Thoracic aorta (tissue), 2 donors: ENCODE measurements around the gene FBXO44. TPM values are rescaled to one million over a fixed set of nuclear protein-coding genes. Genes with fewer than 3 reads are reported as not detected.

Experiments used
- ATAC-seq: fragments of 150-250 bp; one replicate; pipeline ENCODE4 v1.8.0; 2017; ENCODE audit warnings: low read depth; ENCODE audit not compliant: insufficient number of reproducible peaks, low FRiP score
- DNase-seq: peaks from one replicate; pipeline ENCODE4 v3.0.0-alpha.2; 2020; ENCODE audit warnings: low spot score
- H3K27ac ChIP-seq, 2 donors: fragments of 200-600 bp; sonication (generic); 1 replicate in 1 of 2; 2 replicates in 1 of 2; pipeline ENCODE4 v1.5.1; 2016; ENCODE audit warnings: mild to moderate bottlenecking in 2 of 2, moderate library complexity in 2 of 2
- H3K27me3 ChIP-seq: fragments of 200-600 bp; sonication (generic); replicated peaks from 2 replicates; pipeline ENCODE4 v1.6.0; 2016; ENCODE audit warnings: mild to moderate bottlenecking; ENCODE audit not compliant: insufficient read depth
- H3K36me3 ChIP-seq: fragments of 200-600 bp; sonication (generic); one replicate; pipeline ENCODE4 v1.5.1; 2016
- H3K4me1 ChIP-seq, 2 donors: fragments of 200-600 bp; sonication (generic); 1 replicate in 1 of 2; 2 replicates in 1 of 2; pipeline versions ENCODE4 v1.5.1 to v1.6.0; 2016; ENCODE audit warnings: low read depth in 2 of 2, mild to moderate bottlenecking in 1 of 2; ENCODE audit not compliant: control insufficient read depth in 1 of 2
- H3K4me3 ChIP-seq: fragments of 200-600 bp; sonication (generic); 2 replicates; pipeline ENCODE4 v1.5.1; 2016; ENCODE audit warnings: mild to moderate bottlenecking
- H3K9me3 ChIP-seq: fragments of 200-600 bp; sonication (generic); 2 replicates; pipeline ENCODE4 v1.5.1; 2016
- CTCF ChIP-seq: fragments of 200-600 bp; sonication (generic); IDR thresholded peaks from one replicate; pipeline ENCODE4 v1.5.1; 2019; ENCODE audit warnings: antibody characterized with exemption
- total RNA-seq, 2 donors: library from RNA; depleted of rRNA; stranded (reverse); fragments of >200 nt; gene quantifications; one replicate each; pipeline versions ENCODE4 v1.1.0 to v1.2.3, GENCODE V29; 2016

The FBXO44 gene
- total RNA-seq, 2 donors from 2014 or later, result 21.9 to 35.2 TPM

- no peak for DNase-seq
- Histone ChIP-seq H3K27ac (no peak overlapping the region), H3K36me3 (no peaks in the 10 kb centered on the region), H3K4me3 (no peak overlapping the region), H3K4me1 (peaks cover 0 to 5% of the 10 kb centered on the region in 2 donors), H3K27me3 (peaks cover 4% of the 10 kb centered on the region), H3K9me3 (no peaks in the 10 kb centered on the region)
- TF ChIP-seq CTCF, result no peak
- no peak for ATAC-seq
Observed at GRCh38 chr1:11711490-11711889, 56.8 kb downstream of the FBXO44 start.

DNA sequence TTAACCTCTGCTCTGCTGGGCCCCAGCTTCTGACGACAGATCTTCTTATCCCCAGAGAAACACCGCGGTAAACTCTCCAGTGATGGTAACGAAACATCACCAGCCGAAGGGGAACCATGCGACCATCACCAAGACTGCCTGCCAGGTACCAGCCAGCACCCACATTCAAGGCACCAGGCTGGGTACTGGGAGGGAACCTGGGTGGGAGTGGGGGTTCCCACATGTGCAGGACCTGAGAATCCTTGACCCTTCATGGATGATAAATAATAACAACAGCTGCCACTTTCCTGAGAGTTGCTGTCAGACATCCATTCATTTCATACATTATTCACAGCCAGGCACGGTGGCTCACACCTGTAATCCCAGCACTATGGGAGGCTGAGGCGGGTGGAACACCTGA lies 57.6 kb downstream of the FBXO44 start:
- Histone ChIP-seq H3K36me3 (no peaks in the 10 kb centered on the region), H3K4me1 (peaks cover 0 to 5% of the 10 kb centered on the region in 2 donors), H3K27ac (no peak overlapping the region), H3K27me3 (peaks cover 4% of the 10 kb centered on the region), H3K9me3 (no peaks in the 10 kb centered on the region), H3K4me3 (no peak overlapping the region)
- ATAC-seq, result no peak
- TF ChIP-seq CTCF, result no peak
- DNase-seq, result no peak

Other genes starting within 250 kb of the FBXO44 start
- gene DISP3, start 175.7 kb upstream of the FBXO44 start, total RNA-seq, result not detected
- gene FBXO2, start 448 bp upstream of the FBXO44 start, total RNA-seq, result 10 to 100 TPM in 1 of 2 donors, 1 to 10 TPM in 1; 3.8 to 12.9 TPM
- gene FBXO6, start 9.3 kb downstream of the FBXO44 start, total RNA-seq, result 10 to 100 TPM in 1 of 2 donors, 1 to 10 TPM in 1; 9.4 to 11.5 TPM
- 10 to 100 TPM; 26.9 to 27.3 TPM for gene MAD2L2, start 26.3 kb downstream of the FBXO44 start, total RNA-seq
- gene DRAXIN, start 36.8 kb downstream of the FBXO44 start, total RNA-seq, result under 1 TPM in 1 of 2 donors, not detected in 1; 0.35 TPM
- 10 to 100 TPM; 44.1 to 44.2 TPM for gene AGTRAP, start 81.3 kb downstream of the FBXO44 start, total RNA-seq
- 1 to 10 TPM in 1 of 2 donors, not detected in 1; 4.2 TPM for gene C1orf167, start 107.3 kb downstream of the FBXO44 start, total RNA-seq
- gene MTHFR, start 151.1 kb downstream of the FBXO44 start, total RNA-seq, result 10 to 100 TPM; 30.3 to 81.4 TPM
- 10 to 100 TPM; 27.5 to 31.5 TPM for gene CLCN6, start 151.3 kb downstream of the FBXO44 start, total RNA-seq
- gene NPPA, start 192.9 kb downstream of the FBXO44 start, total RNA-seq, result not detected
- not detected for gene NPPB, start 204.1 kb downstream of the FBXO44 start, total RNA-seq